WI38 (cell line): ENCODE measurements around the gene CIB4.

Experiments used
- H3K4me3 ChIP-seq: 2 replicates; pipeline ENCODE4 v1.5.1; 2011; ENCODE audit warnings: low read depth, mild to moderate bottlenecking, control low read depth, low read length
- TF ChIP-seq, protein P1 (sequence below): IDR thresholded peaks from 2 replicates; pipeline ENCODE4 v1.5.1; 2012; ENCODE audit warnings: low read depth, mild to moderate bottlenecking, control low read depth, low read length

CIB4 gene

DNA sequence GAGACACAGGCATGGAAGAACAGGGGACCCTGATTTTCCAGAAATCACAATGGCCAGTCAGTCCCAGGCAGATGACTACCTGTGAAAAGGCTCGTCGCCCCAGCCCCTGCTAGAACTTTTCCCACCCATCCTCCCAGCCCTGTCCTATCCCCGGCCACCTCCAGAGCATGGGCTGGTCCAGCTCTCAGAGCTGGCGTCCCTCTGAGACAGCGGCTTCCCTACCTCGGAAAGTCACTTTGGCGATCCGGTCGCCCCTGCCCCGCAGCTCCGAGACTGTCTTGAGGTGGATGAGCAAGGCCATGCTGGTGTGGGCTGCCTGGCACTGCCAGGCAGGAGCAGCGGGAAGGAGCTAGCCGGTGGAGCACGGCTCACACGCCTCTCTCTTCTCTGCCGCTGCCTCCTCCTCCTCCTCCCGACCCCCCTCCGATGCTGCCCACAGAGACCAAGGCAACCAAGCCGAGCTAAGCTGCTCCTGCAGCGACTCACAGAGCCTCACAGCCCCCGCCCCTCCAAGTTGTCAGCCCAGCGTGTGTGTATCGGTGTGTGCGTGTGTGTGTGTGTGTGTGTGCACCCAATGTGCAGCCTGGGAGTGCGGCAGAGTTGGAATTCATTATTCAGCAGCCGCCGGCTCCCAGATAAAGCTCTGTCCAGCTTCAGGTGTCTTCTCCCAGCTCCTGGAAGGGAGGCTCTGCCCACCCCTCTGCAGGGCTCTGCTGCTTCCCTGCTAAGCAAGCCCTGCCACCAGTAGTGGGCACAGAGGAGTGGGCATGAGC lies 82.7 kb downstream of the CIB4 start:
- TF ChIP-seq, protein P1, sequence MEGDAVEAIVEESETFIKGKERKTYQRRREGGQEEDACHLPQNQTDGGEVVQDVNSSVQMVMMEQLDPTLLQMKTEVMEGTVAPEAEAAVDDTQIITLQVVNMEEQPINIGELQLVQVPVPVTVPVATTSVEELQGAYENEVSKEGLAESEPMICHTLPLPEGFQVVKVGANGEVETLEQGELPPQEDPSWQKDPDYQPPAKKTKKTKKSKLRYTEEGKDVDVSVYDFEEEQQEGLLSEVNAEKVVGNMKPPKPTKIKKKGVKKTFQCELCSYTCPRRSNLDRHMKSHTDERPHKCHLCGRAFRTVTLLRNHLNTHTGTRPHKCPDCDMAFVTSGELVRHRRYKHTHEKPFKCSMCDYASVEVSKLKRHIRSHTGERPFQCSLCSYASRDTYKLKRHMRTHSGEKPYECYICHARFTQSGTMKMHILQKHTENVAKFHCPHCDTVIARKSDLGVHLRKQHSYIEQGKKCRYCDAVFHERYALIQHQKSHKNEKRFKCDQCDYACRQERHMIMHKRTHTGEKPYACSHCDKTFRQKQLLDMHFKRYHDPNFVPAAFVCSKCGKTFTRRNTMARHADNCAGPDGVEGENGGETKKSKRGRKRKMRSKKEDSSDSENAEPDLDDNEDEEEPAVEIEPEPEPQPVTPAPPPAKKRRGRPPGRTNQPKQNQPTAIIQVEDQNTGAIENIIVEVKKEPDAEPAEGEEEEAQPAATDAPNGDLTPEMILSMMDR: no peak
- H3K4me3 ChIP-seq: no peak overlapping the region

DNA sequence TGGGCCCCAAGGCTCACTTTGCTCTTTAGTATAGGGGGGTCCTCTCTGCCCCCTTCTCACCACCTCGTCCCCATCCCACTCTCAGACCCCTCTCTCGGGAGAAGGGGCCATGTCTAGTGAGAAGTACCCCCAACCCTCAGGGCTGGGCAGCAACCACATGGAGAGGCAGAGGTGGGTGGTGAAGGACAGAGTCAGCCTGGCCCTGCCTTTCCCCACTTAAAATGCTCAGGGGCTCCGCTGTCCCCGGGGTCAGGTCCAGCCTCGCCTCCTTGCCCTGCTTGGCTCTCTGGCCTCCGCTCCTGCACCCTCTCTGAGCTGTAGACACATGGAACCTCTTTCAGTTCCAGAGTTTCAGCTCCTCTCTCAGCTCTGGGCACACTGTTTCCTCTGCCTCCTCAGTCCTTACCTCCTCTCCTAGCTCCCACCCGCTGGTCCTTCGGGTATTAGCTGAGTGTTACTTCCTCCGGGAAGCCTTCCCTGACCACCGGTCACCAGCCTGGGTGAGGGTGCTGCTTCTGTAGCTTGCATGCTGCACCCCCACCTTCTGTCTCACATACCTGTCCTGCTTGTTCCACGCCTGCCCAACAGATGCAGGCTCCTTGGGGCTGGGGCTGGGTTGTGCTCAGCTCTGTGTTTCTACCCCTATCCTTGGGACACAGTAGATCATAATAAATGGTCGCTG lies 83.8 kb downstream of the CIB4 start:
- TF ChIP-seq, protein P1: no peak
- H3K4me3 ChIP-seq: no peak overlapping the region

DNA sequence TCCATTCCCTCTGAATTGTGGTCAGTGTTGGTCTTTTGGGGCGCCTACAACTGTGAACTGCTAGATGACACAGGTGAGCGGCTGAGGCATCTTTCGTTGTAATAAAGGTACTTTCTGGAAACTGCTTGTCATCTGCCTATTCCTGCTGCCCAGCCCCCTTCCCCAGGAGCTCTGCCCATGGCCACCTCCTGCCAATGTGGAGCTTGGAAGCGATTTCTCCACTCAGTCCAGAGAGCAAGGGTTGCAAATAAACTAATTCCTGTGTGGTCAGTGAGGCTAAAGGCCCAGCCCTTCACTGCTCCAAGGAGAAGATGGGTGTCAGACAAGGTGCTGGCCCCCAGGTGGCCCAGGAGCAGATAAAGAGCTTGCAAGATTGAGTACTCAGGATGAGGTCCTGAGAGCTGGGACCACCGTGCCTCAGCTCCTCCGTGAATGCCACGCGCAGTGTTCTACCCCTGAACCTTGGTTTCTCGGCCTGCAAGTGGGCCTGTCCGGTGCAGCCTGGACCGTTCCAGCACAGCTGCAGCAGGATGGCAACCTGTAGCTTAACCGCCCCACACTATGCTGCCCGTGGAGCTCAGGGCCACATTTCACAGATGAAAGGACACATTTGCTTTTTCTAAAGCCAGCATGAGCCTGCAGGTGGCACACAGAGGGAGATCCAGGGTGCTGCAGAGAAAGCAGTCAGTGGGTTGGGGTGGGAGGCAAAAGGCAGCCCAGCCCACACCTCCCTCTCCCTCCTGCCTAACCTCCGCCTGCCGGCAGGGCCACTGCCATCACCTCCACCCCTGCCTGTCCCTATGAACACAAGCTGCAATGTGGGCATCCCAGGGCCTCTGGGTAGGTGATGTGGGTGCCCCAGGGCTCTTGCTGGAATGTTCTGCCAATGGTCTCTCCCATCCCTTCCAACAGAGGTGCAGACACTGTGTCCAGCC lies 84.6 kb downstream of the CIB4 start:
- TF ChIP-seq, protein P1: no peak
- no peak overlapping the region for H3K4me3 ChIP-seq

DNA sequence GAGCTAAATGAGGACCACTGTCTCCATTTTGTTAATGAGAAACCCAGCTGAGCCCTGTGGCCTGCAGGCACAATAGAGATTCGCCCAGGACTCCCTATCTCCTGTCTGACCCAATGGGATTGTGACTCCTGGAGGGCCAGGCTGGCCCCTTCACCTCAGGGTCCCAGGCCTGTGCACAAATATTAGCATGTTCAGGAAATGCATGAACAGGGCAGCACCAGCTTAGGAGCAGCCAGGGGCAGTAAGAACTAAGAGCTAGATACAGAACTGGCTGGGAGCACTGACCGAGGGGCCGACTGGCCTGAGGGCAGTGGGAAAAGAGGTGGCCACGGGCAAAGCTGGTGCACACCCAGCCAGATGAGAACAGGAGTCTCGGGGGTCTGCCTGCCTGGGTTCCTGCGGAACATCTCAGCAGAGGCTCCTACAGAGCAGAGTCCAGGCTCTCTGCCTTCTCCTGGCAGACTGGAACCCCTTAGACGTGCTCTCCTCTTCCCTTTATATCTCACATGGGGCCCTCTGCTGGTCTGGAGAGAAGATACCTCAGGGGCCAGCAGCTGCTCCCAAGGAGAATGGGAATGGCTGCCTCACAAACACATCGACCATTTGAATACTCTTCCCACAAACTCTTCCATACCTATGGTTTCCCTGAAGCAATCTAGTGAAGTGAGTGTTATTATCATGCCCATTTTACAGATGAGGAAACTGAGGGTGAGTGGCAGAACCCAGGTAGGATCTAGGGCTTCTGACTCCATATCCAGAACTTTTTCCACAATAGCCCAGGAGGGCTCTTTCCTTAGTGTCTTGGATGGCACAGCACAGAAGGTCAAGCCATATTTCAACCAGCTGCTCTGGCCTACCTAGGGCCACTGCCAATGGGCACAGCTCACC lies 85.7 kb downstream of the CIB4 start:
- H3K4me3 ChIP-seq: no peak overlapping the region
- TF ChIP-seq, protein P1: no peak

DNA sequence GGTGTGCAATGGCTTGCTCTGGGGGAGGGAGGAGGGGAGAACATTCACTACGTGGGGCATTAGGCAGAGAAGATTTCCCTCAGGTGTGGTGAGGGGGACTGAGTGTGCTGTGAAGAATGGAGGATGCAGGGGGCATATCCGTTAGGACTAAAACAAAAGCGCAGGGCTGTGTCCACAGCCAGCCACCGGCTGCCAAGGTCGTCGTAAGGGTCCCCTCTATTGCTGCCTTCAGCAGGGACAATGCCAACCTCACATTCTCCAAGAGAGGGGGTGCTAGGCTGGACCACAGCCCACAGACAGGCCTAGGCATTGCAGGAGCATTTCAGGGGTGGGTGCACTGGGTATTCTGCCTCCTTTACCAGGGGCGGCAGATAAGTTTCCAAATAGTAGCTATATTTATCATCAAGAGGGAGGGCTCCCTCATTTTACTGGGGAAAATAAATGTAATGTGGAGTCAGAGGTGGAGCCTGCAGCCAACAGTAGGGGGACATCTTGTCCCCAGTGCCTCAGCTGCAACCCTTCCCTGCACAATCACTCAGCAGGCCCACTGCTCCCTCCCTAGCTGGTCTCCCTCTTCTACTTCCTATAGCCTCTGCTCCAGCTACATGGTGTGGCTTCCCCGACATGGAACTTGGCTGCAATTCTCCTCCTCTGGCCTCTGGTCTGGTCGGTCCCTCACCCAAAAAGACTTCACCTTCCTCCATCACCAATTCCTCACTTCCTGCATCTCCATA lies 88.4 kb downstream of the CIB4 start:
- TF ChIP-seq, protein P1: no peak
- H3K4me3 ChIP-seq: no peak overlapping the region
